Measurements from ENCODE around the gene OBSCN. TPM values are rescaled to one million over a fixed set of nuclear protein-coding genes. Genes with fewer than 3 reads are reported as not detected.
"Not testable (repeated sequence)": the region's sequence is repeated elsewhere in the genome, so short reads cannot be mapped to it uniquely, and the experiment has no call there.

The OBSCN gene
- total RNA-seq, 1 donor from 2014 or later = 15.2 TPM

DNA sequence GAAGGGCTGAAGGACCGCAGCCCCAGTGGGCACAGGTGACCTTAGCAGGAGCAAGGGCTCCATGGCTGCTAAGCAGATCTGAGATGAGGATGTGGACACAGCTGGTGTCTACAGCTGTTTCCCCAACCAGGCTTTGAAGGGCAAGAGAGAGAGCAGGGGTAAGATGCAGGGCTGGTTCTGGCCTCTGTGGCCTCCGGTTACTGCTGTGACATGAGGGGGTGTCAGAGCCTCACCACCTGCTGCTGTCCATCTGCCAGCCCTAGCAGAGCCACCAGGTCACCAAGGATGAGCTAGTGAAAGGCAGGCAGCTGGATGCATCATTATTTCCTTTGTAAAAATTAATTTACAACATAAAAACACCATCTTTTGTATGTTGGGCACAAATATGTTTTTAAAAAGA, 33.4 kb downstream of the OBSCN start:
- H3K4me1 Mint-ChIP-seq (ENCODE audit: unreplicated experiment) = no peaks in the 10 kb centered on the region
- TF ChIP-seq, protein P1, sequence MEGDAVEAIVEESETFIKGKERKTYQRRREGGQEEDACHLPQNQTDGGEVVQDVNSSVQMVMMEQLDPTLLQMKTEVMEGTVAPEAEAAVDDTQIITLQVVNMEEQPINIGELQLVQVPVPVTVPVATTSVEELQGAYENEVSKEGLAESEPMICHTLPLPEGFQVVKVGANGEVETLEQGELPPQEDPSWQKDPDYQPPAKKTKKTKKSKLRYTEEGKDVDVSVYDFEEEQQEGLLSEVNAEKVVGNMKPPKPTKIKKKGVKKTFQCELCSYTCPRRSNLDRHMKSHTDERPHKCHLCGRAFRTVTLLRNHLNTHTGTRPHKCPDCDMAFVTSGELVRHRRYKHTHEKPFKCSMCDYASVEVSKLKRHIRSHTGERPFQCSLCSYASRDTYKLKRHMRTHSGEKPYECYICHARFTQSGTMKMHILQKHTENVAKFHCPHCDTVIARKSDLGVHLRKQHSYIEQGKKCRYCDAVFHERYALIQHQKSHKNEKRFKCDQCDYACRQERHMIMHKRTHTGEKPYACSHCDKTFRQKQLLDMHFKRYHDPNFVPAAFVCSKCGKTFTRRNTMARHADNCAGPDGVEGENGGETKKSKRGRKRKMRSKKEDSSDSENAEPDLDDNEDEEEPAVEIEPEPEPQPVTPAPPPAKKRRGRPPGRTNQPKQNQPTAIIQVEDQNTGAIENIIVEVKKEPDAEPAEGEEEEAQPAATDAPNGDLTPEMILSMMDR (IDR thresholded peaks at IDR 0.05) = no peak
- no peak overlapping the region for H3K27ac Mint-ChIP-seq (ENCODE audit: unreplicated experiment)
- no peaks in the 10 kb centered on the region for H3K27me3 Mint-ChIP-seq (ENCODE audit: unreplicated experiment)
- H3K9me3 Mint-ChIP-seq (ENCODE audit: unreplicated experiment) = peaks cover 51% of the 10 kb centered on the region
- H3K4me3 Mint-ChIP-seq (ENCODE audit: unreplicated experiment) = no peak overlapping the region
- DNase-seq (ENCODE audit: extremely low spot score, unreplicated experiment) = no peak
- H3K36me3 Mint-ChIP-seq (ENCODE audit: unreplicated experiment) = peaks cover 60% of the 10 kb centered on the region

DNA sequence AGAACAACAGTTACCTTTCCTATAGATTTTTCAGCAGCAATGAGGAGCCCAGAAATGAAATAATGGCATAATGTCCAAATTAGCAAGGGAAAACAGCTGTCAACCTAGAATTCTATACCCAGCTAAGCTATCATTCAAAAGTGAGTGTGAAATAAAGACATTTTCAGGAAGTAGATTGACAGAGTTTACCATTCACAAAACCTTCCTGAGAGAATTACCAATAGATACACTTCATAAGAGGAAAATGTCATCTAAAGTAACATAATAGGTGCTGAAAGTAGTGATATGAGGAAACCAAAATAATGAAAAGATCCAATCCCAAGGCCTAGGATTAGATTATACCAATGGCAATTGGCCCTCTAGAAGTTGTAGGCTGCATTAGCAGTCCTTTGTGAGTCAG, 34.6 kb downstream of the OBSCN start:
- Mint-ChIP-seq H3K4me1 (ENCODE audit: unreplicated experiment) (no peaks in the 10 kb centered on the region), H3K36me3 (ENCODE audit: unreplicated experiment) (peaks cover 67% of the 10 kb centered on the region), H3K27ac (ENCODE audit: unreplicated experiment) (no peak overlapping the region), H3K27me3 (ENCODE audit: unreplicated experiment) (no peaks in the 10 kb centered on the region), H3K9me3 (ENCODE audit: unreplicated experiment) (peaks cover 47% of the 10 kb centered on the region), H3K4me3 (ENCODE audit: unreplicated experiment) (no peak overlapping the region)
- no peak for DNase-seq (ENCODE audit: extremely low spot score, unreplicated experiment)
- TF ChIP-seq, protein P1 (IDR thresholded peaks at IDR 0.05) = no peak

DNA sequence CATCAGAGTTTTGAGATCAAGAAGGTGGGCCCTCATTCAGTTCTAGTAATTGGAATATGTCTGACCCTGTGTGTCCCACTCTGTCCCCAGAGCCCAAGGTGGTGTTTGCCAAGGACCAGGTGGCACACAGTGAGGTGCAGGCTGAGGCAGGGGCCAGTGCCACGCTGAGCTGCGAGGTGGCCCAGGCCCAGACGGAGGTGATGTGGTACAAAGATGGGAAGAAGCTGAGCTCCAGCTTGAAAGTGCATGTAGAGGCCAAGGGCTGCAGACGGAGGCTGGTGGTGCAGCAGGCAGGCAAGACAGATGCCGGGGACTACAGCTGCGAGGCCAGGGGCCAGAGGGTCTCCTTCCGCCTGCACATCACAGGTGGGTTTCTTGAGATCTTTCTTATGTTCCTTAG, 35.2 kb downstream of the OBSCN start:
- no peaks in the 10 kb centered on the region for H3K27me3 Mint-ChIP-seq (ENCODE audit: unreplicated experiment)
- TF ChIP-seq, protein P1 (IDR thresholded peaks at IDR 0.05) = no peak
- no peak for DNase-seq (ENCODE audit: extremely low spot score, unreplicated experiment)
- H3K27ac Mint-ChIP-seq (ENCODE audit: unreplicated experiment) = no peak overlapping the region
- H3K4me3 Mint-ChIP-seq (ENCODE audit: unreplicated experiment) = no peak overlapping the region
- H3K9me3 Mint-ChIP-seq (ENCODE audit: unreplicated experiment) = peaks cover 47% of the 10 kb centered on the region
- H3K36me3 Mint-ChIP-seq (ENCODE audit: unreplicated experiment) = peaks cover 72% of the 10 kb centered on the region
- no peaks in the 10 kb centered on the region for H3K4me1 Mint-ChIP-seq (ENCODE audit: unreplicated experiment)

DNA sequence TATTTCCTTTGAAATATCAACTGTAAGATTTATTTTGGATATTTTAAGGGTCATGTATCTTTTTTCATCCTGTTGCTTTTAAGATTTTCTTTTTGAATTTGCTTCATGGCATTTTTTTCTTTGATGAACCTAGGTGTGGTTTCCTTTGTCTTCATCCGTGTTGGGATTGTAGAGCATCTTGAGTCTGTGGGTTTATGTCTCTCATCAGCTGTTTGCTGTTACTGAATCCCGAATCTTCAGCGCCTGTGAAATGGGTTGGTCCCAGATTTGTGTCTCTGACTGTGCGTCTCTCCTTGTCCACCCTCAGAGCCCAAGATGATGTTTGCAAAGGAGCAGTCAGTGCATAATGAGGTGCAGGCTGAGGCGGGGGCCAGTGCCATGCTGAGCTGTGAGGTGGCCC, 36.1 kb downstream of the OBSCN start:
- not testable (repeated sequence) for H3K4me1 Mint-ChIP-seq (ENCODE audit: unreplicated experiment); DNase-seq (ENCODE audit: extremely low spot score, unreplicated experiment); H3K27me3 Mint-ChIP-seq (ENCODE audit: unreplicated experiment); H3K27ac Mint-ChIP-seq (ENCODE audit: unreplicated experiment); H3K4me3 Mint-ChIP-seq (ENCODE audit: unreplicated experiment)
- H3K36me3 Mint-ChIP-seq (ENCODE audit: unreplicated experiment) = peaks cover 72% of the 10 kb centered on the region
- peaks cover 47% of the 10 kb centered on the region for H3K9me3 Mint-ChIP-seq (ENCODE audit: unreplicated experiment)

DNA sequence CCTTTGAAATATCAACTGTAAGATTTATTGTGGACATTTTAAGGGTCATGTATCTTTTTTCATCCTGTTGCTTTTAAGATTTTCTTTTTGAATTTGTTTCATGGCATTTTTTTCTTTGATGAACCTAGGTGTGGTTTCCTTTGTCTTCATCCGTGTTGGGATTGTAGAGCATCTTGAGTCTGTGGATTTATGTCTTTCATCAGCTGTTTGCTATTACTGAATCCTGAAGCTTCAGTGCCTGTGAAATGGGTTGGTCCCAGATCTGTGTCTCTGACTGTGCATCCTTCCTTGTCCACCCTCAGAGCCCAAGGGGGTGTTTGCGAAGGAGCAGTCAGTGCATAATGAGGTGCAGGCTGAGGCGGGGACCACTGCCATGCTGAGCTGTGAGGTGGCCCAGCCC, 37.3 kb downstream of the OBSCN start:
- H3K4me3 Mint-ChIP-seq (ENCODE audit: unreplicated experiment) = no peak overlapping the region
- no peak overlapping the region for H3K27ac Mint-ChIP-seq (ENCODE audit: unreplicated experiment)
- no peaks in the 10 kb centered on the region for H3K4me1 Mint-ChIP-seq (ENCODE audit: unreplicated experiment)
- no peak for DNase-seq (ENCODE audit: extremely low spot score, unreplicated experiment)
- no peaks in the 10 kb centered on the region for H3K27me3 Mint-ChIP-seq (ENCODE audit: unreplicated experiment)
- TF ChIP-seq, protein P1 (IDR thresholded peaks at IDR 0.05) = no peak
- H3K36me3 Mint-ChIP-seq (ENCODE audit: unreplicated experiment) = peaks cover 65% of the 10 kb centered on the region
- H3K9me3 Mint-ChIP-seq (ENCODE audit: unreplicated experiment) = peaks cover 43% of the 10 kb centered on the region
